Lower leg skin (tissue), 4 donors: Measurements from ENCODE around the gene DGLUCY. TPM values are rescaled to one million over a fixed set of nuclear protein-coding genes. Genes with fewer than 3 reads are reported as not detected.

Experiments
- DNase-seq, 2 donors: peaks; one replicate each; pipeline ENCODE4 v3.0.0-alpha.2; 2019; ENCODE audit warnings: low spot score in 2 of 2
- H3K4me3 ChIP-seq: fragments of 200-600 bp; sonication (generic); 2 replicates; pipeline ENCODE4 v1.5.1; 2017; ENCODE audit warnings: mild to moderate bottlenecking, low read depth; ENCODE audit not compliant: poor library complexity, severe bottlenecking
- POLR2A ChIP-seq, 2 donors: fragments of 450-650 bp; IDR thresholded peaks; one replicate each; pipeline ENCODE4 v1.6.1; 2016 to 2017; ENCODE audit warnings: antibody characterized with exemption in 2 of 2, mild to moderate bottlenecking in 1 of 2, moderate library complexity in 1 of 2
- WGBS, 2 donors: methylation state at CpG; one replicate each; pipeline ENCODE4 v1.1.5; 2018; 5-methylcytosine and 5-hydroxymethylcytosine counted together
- intact Hi-C: fragments of 100-400 bp; cut with DNase I; formaldehyde crosslinking; loops from one replicate; pipeline ENCODE4 v1.15.0; 2023; ENCODE audit warnings: low total_unique reads
- total RNA-seq, 4 donors: library from RNA; depleted of rRNA; stranded (reverse); fragments of >200 nt; gene quantifications; one replicate each; pipeline ENCODE4 v1.1.0, GENCODE V29; 2016
- TF ChIP-seq, protein P1 (sequence below), 3 donors: fragments of 450-650 bp; IDR thresholded peaks; one replicate each; pipeline ENCODE4 v1.5.1; 2016; ENCODE audit warnings: antibody characterized with exemption in 3 of 3, mild to moderate bottlenecking in 3 of 3, moderate library complexity in 2 of 3

The DGLUCY gene
- total RNA-seq, 4 donors from 2014 or later = 27.8 to 65.0 (median 61.3) TPM

DNA sequence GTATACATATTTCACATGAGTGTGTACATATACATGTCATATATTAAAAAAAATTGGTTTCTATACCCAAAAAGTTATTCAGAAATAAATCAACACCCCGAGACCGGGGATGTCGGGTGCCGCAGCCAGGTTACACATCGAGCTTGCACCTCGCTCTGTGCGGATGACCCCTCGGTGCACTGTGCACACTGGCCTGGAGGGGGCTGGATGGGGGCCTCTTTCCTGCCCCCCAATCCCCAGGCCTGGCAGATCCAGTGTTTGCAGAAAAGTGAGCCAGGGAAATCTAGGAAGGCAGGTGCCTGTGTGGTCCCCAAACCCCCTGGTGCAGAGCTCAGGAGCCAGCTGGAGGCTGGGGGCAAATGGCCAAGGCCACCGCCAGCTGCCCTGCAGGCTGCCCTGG, 157.8 kb downstream of the DGLUCY start:
- DNase-seq = no peak
- intact Hi-C loops = no loop called here
- TF ChIP-seq, protein P1, sequence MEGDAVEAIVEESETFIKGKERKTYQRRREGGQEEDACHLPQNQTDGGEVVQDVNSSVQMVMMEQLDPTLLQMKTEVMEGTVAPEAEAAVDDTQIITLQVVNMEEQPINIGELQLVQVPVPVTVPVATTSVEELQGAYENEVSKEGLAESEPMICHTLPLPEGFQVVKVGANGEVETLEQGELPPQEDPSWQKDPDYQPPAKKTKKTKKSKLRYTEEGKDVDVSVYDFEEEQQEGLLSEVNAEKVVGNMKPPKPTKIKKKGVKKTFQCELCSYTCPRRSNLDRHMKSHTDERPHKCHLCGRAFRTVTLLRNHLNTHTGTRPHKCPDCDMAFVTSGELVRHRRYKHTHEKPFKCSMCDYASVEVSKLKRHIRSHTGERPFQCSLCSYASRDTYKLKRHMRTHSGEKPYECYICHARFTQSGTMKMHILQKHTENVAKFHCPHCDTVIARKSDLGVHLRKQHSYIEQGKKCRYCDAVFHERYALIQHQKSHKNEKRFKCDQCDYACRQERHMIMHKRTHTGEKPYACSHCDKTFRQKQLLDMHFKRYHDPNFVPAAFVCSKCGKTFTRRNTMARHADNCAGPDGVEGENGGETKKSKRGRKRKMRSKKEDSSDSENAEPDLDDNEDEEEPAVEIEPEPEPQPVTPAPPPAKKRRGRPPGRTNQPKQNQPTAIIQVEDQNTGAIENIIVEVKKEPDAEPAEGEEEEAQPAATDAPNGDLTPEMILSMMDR (IDR thresholded peaks at IDR 0.05) = no peak
- TF ChIP-seq POLR2A (IDR thresholded peaks at IDR 0.05) = no peak
- WGBS, 2 donors = 93 to 95% methylated on average over 9 of the region's 9 CpGs
- no peak overlapping the region for H3K4me3 ChIP-seq

DNA sequence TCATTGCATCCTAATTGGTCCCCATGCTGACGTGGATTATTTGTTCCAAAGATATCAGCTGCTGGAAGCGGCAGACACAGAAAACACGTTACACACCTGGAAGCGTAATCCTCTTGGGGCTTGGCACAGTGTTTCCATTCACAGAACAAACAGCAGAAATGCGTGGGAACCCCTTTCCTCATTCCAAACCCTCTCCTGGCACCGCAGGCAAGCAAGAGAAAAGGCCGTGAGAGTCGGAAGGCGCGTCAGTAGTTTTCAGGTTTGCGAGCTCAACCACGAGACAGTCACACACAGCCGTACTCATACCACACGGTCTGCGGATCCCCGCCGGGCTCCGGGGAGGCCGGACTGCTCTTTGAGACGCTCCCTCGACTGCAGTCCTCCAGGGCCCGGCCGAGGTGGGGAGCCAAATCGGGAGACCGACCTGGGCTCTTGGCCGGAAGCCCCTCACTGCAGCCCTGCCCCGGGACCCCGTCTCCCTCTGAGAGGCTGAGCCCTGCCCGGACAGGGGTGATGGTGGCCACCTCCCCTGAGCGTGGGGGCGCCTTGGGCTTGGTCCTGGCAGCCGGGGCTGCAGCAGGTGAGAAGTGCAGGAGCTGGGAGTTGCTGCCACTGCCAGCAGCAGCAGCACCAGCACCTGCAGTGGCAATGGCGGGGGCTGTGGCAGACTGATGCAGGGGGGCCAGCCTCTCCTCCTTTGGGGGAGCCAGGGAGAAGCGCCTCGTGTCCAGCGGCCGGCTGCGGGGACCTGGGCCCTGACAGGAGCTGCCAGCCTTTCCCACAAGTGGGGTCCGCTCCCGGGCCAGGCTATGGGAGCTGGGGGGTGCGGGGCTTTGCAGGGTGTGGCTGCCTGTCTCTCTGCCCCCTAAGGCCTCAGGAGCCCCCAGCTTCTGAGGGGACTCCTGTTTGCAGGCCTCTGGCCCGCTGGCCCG, 158.7 kb downstream of the DGLUCY start:
- H3K4me3 ChIP-seq = no peak overlapping the region
- TF ChIP-seq POLR2A (IDR thresholded peaks at IDR 0.05) = no peak
- TF ChIP-seq, protein P1 (IDR thresholded peaks at IDR 0.05) = no peak
- no peak for DNase-seq
- WGBS, 2 donors = 82 to 92% methylated on average over 28 to 31 of the region's 43 CpGs
- intact Hi-C loops = no loop called here

DNA sequence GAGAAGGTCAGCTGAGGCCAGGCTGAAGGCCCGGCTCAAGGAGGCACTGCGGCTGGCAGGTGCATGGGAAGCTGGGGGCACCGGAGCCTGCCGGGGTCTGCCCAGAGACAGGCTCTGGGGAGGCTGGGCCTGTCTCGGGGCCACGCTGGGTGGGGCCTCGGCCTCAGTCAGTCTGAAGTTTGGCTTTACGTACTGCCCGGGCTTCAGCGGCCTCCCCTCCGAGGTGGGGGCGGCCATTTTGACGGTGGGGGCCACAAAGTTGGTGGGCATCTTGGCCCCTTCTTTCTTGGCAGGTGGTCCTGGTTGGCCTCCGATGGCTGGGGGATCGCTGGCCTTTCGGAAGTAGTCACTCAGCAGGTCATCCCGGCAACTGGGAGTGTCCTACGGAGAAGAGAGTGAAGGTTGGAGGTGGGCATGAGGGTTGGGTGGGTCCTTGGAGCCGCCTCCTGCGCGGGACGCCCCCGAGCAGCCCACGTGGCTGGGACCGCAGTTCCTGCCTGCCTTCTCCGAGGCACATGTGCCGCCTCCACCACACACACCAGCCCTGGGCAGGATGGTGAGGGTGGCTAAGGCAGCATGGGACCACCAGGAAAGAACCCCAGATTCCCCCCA, 159.5 kb downstream of the DGLUCY start:
- DNase-seq = no peak
- no peak overlapping the region for H3K4me3 ChIP-seq
- WGBS, 2 donors = 96% methylated on average over 18 to 27 of the region's 27 CpGs
- intact Hi-C loops = no loop called here
- TF ChIP-seq POLR2A (IDR thresholded peaks at IDR 0.05) = no peak
- TF ChIP-seq, protein P1 (IDR thresholded peaks at IDR 0.05) = no peak

DNA sequence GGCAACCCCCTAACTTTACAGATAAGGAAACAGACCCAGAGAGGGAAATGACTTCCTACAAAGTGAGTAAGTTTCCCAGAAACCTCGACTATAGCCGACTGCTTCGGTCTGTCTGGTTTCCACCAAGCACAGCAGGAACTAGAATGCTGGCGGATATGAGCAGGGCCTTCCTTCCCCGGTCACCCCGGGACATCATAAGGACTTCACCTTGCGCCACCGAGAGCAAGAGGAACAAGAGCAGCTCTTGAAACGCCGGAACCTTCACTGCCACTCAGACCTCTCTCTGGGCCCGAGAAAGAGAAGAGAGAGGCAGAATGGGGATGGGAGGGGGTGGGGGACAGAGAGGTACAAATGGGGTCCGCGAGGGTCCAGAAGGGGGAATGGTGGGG, 160.0 kb downstream of the DGLUCY start:
- TF ChIP-seq, protein P1 (IDR thresholded peaks at IDR 0.05) = no peak
- no peak for TF ChIP-seq POLR2A (IDR thresholded peaks at IDR 0.05)
- no peak for DNase-seq
- 92 to 94% methylated on average over 13 of the region's 13 CpGs for WGBS, 2 donors
- no peak overlapping the region for H3K4me3 ChIP-seq
- intact Hi-C loops = no loop called here

DNA sequence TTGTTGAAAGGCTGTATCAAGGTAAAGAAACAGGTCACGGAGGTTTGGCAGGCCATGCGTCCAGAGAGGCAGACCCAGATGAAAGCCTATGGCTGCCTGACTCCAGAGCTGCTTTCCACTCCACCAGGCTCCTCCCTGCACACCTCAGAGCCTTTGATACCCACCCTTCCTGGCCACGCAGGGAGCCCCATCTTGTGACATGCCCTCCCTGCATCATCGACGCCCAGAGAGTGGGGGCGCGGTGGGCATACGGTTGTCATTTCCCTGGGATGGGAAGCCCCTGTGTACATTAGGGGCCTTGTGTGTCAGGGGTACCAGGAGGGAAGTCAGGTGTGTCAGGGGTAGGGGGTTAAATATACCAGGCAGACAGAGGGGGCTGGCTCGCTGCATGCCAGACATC, 160.9 kb downstream of the DGLUCY start:
- intact Hi-C loops = no loop called here
- WGBS, 2 donors = 93 to 94% methylated on average over 9 of the region's 9 CpGs
- TF ChIP-seq POLR2A (IDR thresholded peaks at IDR 0.05) = no peak
- TF ChIP-seq, protein P1 (IDR thresholded peaks at IDR 0.05) = no peak
- no peak overlapping the region for H3K4me3 ChIP-seq
- no peak for DNase-seq

Other genes starting within 250 kb of the DGLUCY start
- 10 to 100 TPM in 2 of 4 donors, 1 to 10 TPM in 2; 8.2 to 13.6 (median 10.2) TPM for gene RPS6KA5, start 53.4 kb upstream of the DGLUCY start, total RNA-seq
- gene GPR68, start 130.6 kb downstream of the DGLUCY start, total RNA-seq = 1 to 10 TPM; 1.3 to 4.1 (median 3.2) TPM